Mammary epithelial cell (primary cell): ENCODE results near the gene AHCTF1.

Source experiments
- EZH2 ChIP-seq: IDR thresholded peaks from 2 replicates; pipeline ENCODE4 v1.6.1; 2012; ENCODE audit warnings: low read length, inconsistent platforms, borderline replicate concordance
- TF ChIP-seq, protein P1 (sequence below), 2 donors: IDR thresholded peaks in 1 of 2; conservative IDR thresholded peaks in 1 of 2; 2 replicates each; pipeline ENCODE4 v1.5.1; 2011 to 2012; ENCODE audit warnings: inconsistent platforms in 2 of 2, low read length in 2 of 2, mild to moderate bottlenecking in 2 of 2, control low read depth in 1 of 2, low read depth in 1 of 2; ENCODE audit not compliant: insufficient read depth in 1 of 2; ENCODE audit errors: extremely low read depth in 1 of 2

DNA sequence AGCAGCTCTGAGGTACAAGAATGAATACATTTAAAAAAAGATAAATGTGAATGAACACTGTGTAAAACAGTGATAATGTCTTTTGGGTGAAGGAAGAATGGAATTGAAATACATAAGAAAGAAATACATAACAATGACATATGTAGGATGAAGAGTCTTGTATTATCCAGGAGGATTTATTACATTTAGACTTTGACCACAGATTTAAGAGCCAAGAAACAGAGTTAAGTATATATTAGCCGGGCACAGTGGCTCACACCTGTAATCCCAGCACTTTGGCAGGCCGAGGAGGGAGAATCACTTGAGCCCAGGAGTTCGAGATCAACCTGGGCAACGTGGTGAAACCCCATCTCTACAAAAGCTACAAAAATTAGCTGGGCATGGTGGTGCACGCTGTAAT lies 127.9 kb downstream of the AHCTF1 start:
- TF ChIP-seq, protein P1, sequence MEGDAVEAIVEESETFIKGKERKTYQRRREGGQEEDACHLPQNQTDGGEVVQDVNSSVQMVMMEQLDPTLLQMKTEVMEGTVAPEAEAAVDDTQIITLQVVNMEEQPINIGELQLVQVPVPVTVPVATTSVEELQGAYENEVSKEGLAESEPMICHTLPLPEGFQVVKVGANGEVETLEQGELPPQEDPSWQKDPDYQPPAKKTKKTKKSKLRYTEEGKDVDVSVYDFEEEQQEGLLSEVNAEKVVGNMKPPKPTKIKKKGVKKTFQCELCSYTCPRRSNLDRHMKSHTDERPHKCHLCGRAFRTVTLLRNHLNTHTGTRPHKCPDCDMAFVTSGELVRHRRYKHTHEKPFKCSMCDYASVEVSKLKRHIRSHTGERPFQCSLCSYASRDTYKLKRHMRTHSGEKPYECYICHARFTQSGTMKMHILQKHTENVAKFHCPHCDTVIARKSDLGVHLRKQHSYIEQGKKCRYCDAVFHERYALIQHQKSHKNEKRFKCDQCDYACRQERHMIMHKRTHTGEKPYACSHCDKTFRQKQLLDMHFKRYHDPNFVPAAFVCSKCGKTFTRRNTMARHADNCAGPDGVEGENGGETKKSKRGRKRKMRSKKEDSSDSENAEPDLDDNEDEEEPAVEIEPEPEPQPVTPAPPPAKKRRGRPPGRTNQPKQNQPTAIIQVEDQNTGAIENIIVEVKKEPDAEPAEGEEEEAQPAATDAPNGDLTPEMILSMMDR (conservative IDR thresholded peaks at IDR 0.05 in 1 of 2, IDR thresholded peaks at IDR 0.05 in 1 of 2; ENCODE audit: extremely low read depth in 1 of 2, insufficient read depth in 1 of 2, low read depth in 1 of 2, low read length in 2 of 2) = no peak
- no peak for TF ChIP-seq EZH2
